Measurements from ENCODE around the gene PPP1R15B. TPM values are rescaled to one million over a fixed set of nuclear protein-coding genes. Genes with fewer than 3 reads are reported as not detected.

Gene PPP1R15B
- total RNA-seq, 2 experiments from 2014 or later = 55.9 to 57.6 TPM

- CTCF ChIA-PET = interaction anchor here (0.6 to 31.0 kb wide), 10 partner anchors 13 to 356 kb away, joined by 3 to 910 read pairs (median 4); partner anchors contain the start of gene PIK3C2B
- intact Hi-C loops (cut with DNase I, micrococcal nuclease) = no loop called here
- Mint-ChIP-seq H3K4me3 (no peak overlapping the region), H3K4me1 (peaks cover 50% of the 10 kb centered on the region), H3K36me3 (ENCODE audit: low read depth) (peaks cover 28% of the 10 kb centered on the region), H3K27me3 (no peaks in the 10 kb centered on the region), H3K27ac (peak overlapping the region; percentile 11), H3K9me3 (ENCODE audit: low read depth) (no peaks in the 10 kb centered on the region)
- POLR2A ChIA-PET = no interaction called here
- DNase-seq = no peak
- no peak for ATAC-seq
Measured at GRCh38 chr1:204450461-204451257, 39.0 kb upstream of the PPP1R15B start.

GRCh38 chr1:204449678-204450280 is 38.2 kb upstream of the PPP1R15B start:
- H3K36me3 Mint-ChIP-seq (ENCODE audit: low read depth) = peaks cover 29% of the 10 kb centered on the region
- no peaks in the 10 kb centered on the region for H3K9me3 Mint-ChIP-seq (ENCODE audit: low read depth)
- no peak overlapping the region for H3K4me3 Mint-ChIP-seq
- ChIA-PET CTCF (interaction anchor here (0.6 to 31.0 kb wide), 7 partner anchors 16 to 357 kb away, joined by 3 to 910 read pairs (median 3); partner anchors contain the start of gene PIK3C2B), POLR2A (no interaction called here)
- no peaks in the 10 kb centered on the region for H3K27me3 Mint-ChIP-seq
- intact Hi-C loops (cut with DNase I, micrococcal nuclease) = no loop called here
- peaks cover 53% of the 10 kb centered on the region for H3K4me1 Mint-ChIP-seq
- H3K27ac Mint-ChIP-seq = no peak overlapping the region
- no peak for DNase-seq
- no peak for ATAC-seq

- H3K36me3 Mint-ChIP-seq (ENCODE audit: low read depth) = peaks cover 29% of the 10 kb centered on the region
- H3K4me1 Mint-ChIP-seq = peaks cover 57% of the 10 kb centered on the region
- H3K4me3 Mint-ChIP-seq = no peak overlapping the region
- DNase-seq (no peak), ATAC-seq (no peak)
- POLR2A ChIA-PET = interaction anchor here (0.7 to 1.1 kb wide), 2 partner anchors 43 to 269 kb away, joined by 3 to 6 read pairs; no protein-coding TSS in a partner anchor
- intact Hi-C loops (cut with DNase I, micrococcal nuclease) = no loop called here
- peak overlapping the region; percentile 28 for H3K27ac Mint-ChIP-seq
- H3K9me3 Mint-ChIP-seq (ENCODE audit: low read depth) = no peaks in the 10 kb centered on the region
- no peaks in the 10 kb centered on the region for H3K27me3 Mint-ChIP-seq
- CTCF ChIA-PET = interaction anchor here (0.9 to 31.0 kb wide), 6 partner anchors 8 to 358 kb away, joined by 3 to 910 read pairs (median 5); partner anchors contain the start of gene PIK3C2B
Measured at GRCh38 chr1:204448991-204449677, 37.5 kb upstream of the PPP1R15B start.

- DNase-seq (no peak), ATAC-seq (no peak)
- Mint-ChIP-seq H3K4me1 (peaks cover 63% of the 10 kb centered on the region), H3K27me3 (no peaks in the 10 kb centered on the region), H3K9me3 (ENCODE audit: low read depth) (no peaks in the 10 kb centered on the region), H3K4me3 (no peak overlapping the region), H3K36me3 (ENCODE audit: low read depth) (peaks cover 35% of the 10 kb centered on the region), H3K27ac (peak overlapping the region; percentile 28)
- ChIA-PET CTCF (interaction anchor here (0.8 to 31.0 kb wide), 9 partner anchors 9 to 77 kb away, joined by 3 to 910 read pairs (median 8); partner anchors contain the start of gene PIK3C2B), POLR2A (interaction anchor here (0.7 to 1.1 kb wide), 2 partner anchors 43 to 269 kb away, joined by 3 to 6 read pairs; no protein-coding TSS in a partner anchor)
- intact Hi-C loops (cut with DNase I, micrococcal nuclease) = no loop called here
Measured at GRCh38 chr1:204448344-204448964, 36.8 kb upstream of the PPP1R15B start.

GRCh38 chr1:204447736-204448135 is 36.1 kb upstream of the PPP1R15B start:
- H3K4me3 Mint-ChIP-seq = no peak overlapping the region
- no peaks in the 10 kb centered on the region for H3K27me3 Mint-ChIP-seq
- ATAC-seq (no peak), DNase-seq (no peak)
- POLR2A ChIA-PET = interaction anchor here (0.9 to 1.1 kb wide), 2 partner anchors 14 to 45 kb away, joined by 3 read pairs; no protein-coding TSS in a partner anchor
- H3K9me3 Mint-ChIP-seq (ENCODE audit: low read depth) = no peaks in the 10 kb centered on the region
- intact Hi-C loops (cut with DNase I, micrococcal nuclease) = loop anchor here (2.0 kb wide), 2 partner anchors 47 to 359 kb away; partner anchors contain the start of gene PIK3C2B (in 1 of the 2)
- peaks cover 36% of the 10 kb centered on the region for H3K36me3 Mint-ChIP-seq (ENCODE audit: low read depth)
- CTCF ChIA-PET = interaction anchor here (0.8 to 31.0 kb wide), 13 partner anchors 9 to 98 kb away, joined by 3 to 910 read pairs (median 10); partner anchors contain the start of gene PIK3C2B
- H3K27ac Mint-ChIP-seq = no peak overlapping the region
- H3K4me1 Mint-ChIP-seq = peaks cover 58% of the 10 kb centered on the region

GRCh38 chr1:204447190-204447589 is 35.6 kb upstream of the PPP1R15B start:
- ATAC-seq (no peak), DNase-seq (no peak)
- no peaks in the 10 kb centered on the region for H3K9me3 Mint-ChIP-seq (ENCODE audit: low read depth)
- peaks cover 54% of the 10 kb centered on the region for H3K4me1 Mint-ChIP-seq
- CTCF ChIA-PET = interaction anchor here (0.7 to 31.0 kb wide), 21 partner anchors 9 to 360 kb away, joined by 3 to 910 read pairs (median 8); partner anchors contain the start of genes MDM4 and PIK3C2B
- H3K27ac Mint-ChIP-seq = peak overlapping the region; percentile 31
- H3K27me3 Mint-ChIP-seq = no peaks in the 10 kb centered on the region
- no peak overlapping the region for H3K4me3 Mint-ChIP-seq
- intact Hi-C loops (cut with DNase I, micrococcal nuclease) = loop anchor here (2.0 kb wide), 2 partner anchors 48 to 360 kb away; partner anchors contain the start of gene PIK3C2B (in 1 of the 2)
- POLR2A ChIA-PET = interaction anchor here (0.7 to 1.4 kb wide), 4 partner anchors 15 to 809 kb away, joined by 3 to 4 read pairs (median 3); no protein-coding TSS in a partner anchor
- H3K36me3 Mint-ChIP-seq (ENCODE audit: low read depth) = peaks cover 37% of the 10 kb centered on the region

- peaks cover 49% of the 10 kb centered on the region for H3K4me1 Mint-ChIP-seq
Measured at GRCh38 chr1:204446413-204447111, 34.9 kb upstream of the PPP1R15B start.

GRCh38 chr1:204445860-204446412 is 34.3 kb upstream of the PPP1R15B start:
- no peaks in the 10 kb centered on the region for H3K9me3 Mint-ChIP-seq (ENCODE audit: low read depth)
- DNase-seq (peak; percentile 82), ATAC-seq (peak; percentile 40)
- peak overlapping the region; percentile 86 for H3K27ac Mint-ChIP-seq
- H3K36me3 Mint-ChIP-seq (ENCODE audit: low read depth) = peaks cover 40% of the 10 kb centered on the region
- intact Hi-C loops (cut with DNase I, micrococcal nuclease) = loop anchor here (1.0 to 2.0 kb wide), 4 partner anchors 48 to 361 kb away; partner anchors contain the start of gene PIK3C2B (in 2 of the 2)
- ChIA-PET CTCF (interaction anchor here (0.6 to 31.0 kb wide), 18 partner anchors 9 to 361 kb away, joined by 3 to 910 read pairs (median 6); partner anchors contain the start of gene PIK3C2B), POLR2A (interaction anchor here (0.9 to 1.4 kb wide), 2 partner anchors 38 to 48 kb away, joined by 4 read pairs; no protein-coding TSS in a partner anchor)
- H3K4me1 Mint-ChIP-seq = peaks cover 45% of the 10 kb centered on the region
- H3K27me3 Mint-ChIP-seq = no peaks in the 10 kb centered on the region
- H3K4me3 Mint-ChIP-seq = no peak overlapping the region

More at GRCh38 chr1:204446413-204447111, 34.9 kb upstream of the PPP1R15B start:
- Mint-ChIP-seq H3K27me3 (no peaks in the 10 kb centered on the region), H3K9me3 (ENCODE audit: low read depth) (no peaks in the 10 kb centered on the region), H3K36me3 (ENCODE audit: low read depth) (peaks cover 40% of the 10 kb centered on the region), H3K27ac (peak overlapping the region; percentile 86), H3K4me3 (no peak overlapping the region)
- ChIA-PET POLR2A (interaction anchor here (0.6 to 1.4 kb wide), 5 partner anchors 39 to 809 kb away, joined by 3 to 4 read pairs (median 3); no protein-coding TSS in a partner anchor), CTCF (interaction anchor here (0.6 to 31.0 kb wide), 28 partner anchors 8 to 533 kb away, joined by 3 to 910 read pairs (median 6); partner anchors contain the start of genes MDM4 and PIK3C2B)
- ATAC-seq (peak; percentile 82), DNase-seq (peak; percentile 86)
- intact Hi-C loops (cut with DNase I, micrococcal nuclease) = loop anchor here (1.0 to 2.0 kb wide), 4 partner anchors 48 to 360 kb away; partner anchors contain the start of gene PIK3C2B (in 2 of the 2)

GRCh38 chr1:204443871-204444581 is 32.4 kb upstream of the PPP1R15B start:
- H3K27me3 Mint-ChIP-seq = no peaks in the 10 kb centered on the region
- no peaks in the 10 kb centered on the region for H3K9me3 Mint-ChIP-seq (ENCODE audit: low read depth)
- H3K4me3 Mint-ChIP-seq = peak overlapping the region; percentile 15
- DNase-seq (peak; percentile 67), ATAC-seq (peak; percentile 84)
- intact Hi-C loops (cut with DNase I, micrococcal nuclease) = no loop called here
- ChIA-PET POLR2A (interaction anchor here (0.6 to 1.4 kb wide), 4 partner anchors 49 to 82 kb away, joined by 3 read pairs; partner anchors contain the start of genes MDM4 and PIK3C2B), CTCF (interaction anchor here (0.5 to 31.0 kb wide), 8 partner anchors 8 to 1983 kb away, joined by 3 to 910 read pairs (median 6); partner anchors contain the start of gene PIK3C2B)
- peak overlapping the region; percentile 89 for H3K27ac Mint-ChIP-seq
- H3K36me3 Mint-ChIP-seq (ENCODE audit: low read depth) = peaks cover 40% of the 10 kb centered on the region
- peaks cover 41% of the 10 kb centered on the region for H3K4me1 Mint-ChIP-seq
